RPMI8226 (cell line): ENCODE results near the gene PERM1.
A peak's percentile ranks its signal among the peaks of the same experiment; 100 is the strongest.
"Not testable (repeated sequence)": the region's sequence is repeated elsewhere in the genome, so short reads cannot be mapped to it uniquely, and the experiment has no call there.

Experiments
- DNase-seq: peaks from one replicate; pipeline ENCODE4 v3.0.0-alpha.2; 2015

PERM1 gene

DNA sequence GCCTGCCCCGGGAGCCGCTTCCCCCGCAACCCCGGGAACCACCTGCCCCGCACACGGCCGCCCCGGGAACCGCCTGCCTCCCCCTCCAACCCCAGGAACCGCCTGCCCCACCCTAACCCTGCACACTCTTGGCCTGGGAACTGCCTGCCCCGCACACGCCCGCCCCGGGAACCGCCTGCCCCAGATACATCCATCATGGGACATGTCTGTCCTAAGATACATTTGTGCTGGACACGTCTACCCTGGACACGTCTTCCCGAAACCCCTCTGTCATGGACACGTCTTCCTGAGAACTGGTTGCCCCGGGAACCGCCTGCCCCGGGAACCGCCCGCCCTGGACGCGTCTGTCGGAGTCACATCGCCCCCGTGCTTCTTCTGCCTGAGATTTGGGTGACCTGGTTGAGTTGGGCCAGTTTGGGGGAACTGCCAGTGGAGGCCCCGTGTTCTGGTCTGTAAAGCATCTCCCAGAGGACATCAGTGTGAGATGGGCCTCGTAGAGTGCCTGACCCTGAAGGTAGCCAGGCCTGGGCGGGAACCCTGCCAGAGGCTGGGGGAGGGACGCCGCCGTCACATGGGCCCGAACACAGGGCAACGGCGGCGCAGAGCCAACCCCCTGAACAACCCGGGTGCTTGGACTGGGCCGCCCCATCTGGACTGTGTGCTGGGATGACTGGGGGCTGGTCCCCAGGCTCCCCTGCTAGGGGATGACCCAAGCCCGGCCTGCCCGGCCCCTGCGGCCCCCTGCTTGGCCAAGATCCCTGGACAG is 3.6 kb downstream of the PERM1 start:
- DNase-seq = no peak

DNA sequence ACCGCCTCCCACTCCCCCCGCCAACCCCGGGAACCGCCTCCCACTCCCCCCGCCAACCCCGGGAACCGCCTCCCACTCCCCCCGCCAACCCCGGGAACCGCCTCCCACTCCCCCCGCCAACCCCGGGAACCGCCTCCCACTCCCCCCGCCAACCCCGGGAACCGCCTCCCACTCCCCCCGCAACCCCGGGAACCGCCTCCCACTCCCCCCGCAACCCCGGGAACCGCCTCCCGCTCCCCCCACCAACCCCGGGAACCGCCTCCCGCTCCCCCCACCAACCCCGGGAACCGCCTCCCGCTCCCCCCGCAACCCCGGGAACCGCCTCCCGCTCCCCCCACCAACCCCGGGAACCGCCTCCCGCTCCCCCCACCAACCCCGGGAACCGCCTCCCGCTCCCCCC is 5.1 kb downstream of the PERM1 start:
- DNase-seq = not testable (repeated sequence)

DNA sequence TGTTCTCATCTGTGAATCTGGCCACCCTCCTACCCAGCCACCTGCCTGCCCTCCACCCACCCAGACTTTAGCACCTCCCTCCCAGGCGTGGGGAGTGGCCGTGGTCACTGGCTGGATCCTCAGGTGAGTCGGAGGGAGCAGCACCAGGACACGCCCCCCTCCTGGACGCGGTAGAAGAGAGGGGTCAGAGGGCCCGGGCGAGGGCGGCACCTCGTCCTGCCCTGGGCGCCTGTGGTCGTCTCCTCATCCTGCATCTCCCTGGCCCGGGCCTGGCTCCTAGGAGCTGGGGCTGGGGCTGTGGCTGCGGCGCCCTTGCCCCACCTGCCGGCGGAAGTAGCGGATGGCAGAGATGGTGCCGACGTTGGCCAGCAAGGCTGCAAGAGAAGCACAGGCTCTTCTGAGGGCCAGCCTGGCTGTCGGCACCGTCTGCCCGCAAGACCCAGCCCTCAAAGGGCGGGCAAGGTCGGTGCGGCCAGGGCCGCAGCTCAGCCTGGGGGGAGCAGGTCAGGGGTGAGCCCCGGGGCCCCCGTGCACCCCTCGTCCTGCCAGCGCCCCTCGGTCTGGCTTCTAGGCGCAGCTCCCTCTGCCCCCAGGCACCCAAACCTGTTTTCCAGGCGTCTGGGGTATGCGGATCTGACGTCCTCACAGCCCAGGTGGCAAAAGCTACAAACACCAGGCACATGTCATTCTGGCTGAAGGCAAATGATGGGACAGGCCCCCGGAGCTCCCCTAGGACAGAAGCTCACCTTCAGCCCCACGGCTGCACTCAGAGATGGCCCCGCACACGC is 5.8 kb downstream of the PERM1 start:
- DNase-seq = peak; percentile 87

DNA sequence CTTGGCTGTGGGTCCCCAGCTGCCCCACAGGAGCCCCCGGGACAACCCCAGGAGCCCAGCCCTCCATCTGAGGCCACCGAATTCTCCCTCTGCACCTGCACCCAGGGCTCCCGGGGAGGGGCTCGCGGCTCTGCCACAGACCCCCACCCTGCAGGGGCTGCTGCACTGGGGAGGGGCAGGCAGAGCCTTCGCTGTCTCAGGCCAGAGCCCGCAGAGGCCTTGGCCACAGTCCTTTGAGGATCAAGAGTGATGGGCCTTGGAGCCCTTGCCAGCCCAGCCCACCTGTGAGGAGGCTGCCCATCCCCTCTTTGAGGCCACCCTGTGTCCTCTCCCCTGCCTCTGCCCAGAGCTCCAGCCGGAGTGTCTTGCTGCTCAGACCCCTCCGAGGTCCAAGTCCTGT is 6.5 kb downstream of the PERM1 start:
- DNase-seq = no peak

DNA sequence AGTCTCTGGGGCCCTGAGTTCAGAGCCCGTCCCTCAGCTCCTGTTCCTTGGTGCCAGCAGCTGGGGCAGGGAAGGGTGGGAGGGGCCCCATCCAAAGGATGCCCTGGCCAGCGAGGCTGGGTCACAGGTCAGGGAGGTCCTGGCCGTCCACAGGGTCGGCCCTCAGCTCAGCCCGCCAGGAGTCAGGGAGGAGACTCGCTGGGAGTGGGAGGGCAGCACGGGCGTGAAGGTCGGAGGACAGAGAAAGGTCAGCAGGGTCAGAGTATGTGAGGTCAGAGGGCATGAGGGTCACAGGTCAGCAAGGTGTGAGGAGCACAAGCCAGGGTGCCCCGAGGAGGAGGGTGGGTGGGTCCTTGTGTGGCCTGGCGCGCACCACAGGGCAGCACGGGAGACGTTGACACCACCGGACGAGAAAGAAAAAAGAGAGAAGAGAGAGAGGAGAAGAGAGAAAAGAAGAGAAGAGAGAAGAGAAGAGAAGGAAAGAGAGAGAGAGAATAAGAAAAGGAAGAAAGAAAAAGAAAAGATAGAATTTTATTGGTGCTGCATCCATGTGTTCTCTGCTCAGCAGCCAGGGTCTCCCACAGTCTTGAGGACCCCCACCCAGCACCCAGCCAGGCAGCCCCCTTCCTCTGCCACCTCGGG is 7.1 kb downstream of the PERM1 start:
- DNase-seq = no peak

DNA sequence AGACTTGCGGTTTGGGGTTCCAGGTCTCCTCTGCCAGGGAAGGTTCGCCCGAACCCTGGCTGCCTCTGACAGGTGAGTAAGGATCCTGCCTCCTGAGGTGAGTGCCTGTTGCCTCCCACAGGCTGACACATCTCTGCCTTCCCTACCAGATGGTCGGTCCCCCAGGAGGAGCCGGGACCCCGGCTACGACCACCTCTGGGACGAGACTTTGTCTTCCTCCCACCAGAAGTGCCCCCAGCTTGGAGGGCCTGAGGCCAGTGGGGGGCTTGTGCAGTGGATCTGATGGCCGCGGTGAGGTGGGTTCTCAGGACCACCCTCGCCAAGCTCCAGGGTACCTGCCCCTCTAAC is 7.6 kb downstream of the PERM1 start:
- DNase-seq = no peak

DNA sequence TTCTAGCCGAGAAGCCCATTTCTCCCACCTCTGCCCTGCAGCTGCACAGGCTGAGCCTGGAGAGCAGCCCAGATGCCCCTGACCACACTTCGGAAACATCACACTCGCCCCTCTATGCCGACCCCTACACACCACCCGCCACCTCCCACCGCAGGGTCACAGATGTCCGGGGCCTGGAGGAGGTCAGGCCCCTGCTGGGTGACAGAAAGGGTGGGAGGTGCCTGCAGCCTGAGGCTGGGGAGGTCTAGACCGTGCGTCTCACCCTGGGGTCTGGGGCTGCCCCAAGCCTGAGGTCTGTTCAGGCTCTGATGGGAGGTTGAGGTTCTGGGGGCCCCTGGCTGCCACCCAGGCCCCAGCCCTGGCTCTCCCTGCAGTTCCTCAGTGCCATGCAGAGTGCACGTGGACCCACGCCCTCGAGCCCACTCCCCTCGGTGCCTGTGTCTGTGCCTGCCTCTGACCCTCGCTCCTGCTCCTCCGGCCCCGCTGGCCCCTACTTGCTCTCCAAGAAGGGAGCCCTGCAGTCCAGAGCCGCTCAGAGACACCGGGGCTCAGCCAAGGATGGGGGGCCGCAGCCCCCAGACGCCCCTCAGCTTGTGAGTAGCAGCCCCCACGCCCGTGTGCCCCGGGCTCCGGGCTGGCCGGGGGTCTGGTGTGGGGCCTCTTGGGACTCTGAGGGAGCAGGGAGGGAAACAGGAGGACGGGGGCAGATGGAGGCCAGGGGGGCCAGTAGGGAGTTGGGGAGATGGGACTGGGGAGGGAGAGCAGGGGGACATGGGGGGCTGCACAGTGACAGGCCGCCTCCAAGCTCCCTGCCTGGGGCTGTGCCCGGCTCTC is 8.2 kb downstream of the PERM1 start:
- no peak for DNase-seq

DNA sequence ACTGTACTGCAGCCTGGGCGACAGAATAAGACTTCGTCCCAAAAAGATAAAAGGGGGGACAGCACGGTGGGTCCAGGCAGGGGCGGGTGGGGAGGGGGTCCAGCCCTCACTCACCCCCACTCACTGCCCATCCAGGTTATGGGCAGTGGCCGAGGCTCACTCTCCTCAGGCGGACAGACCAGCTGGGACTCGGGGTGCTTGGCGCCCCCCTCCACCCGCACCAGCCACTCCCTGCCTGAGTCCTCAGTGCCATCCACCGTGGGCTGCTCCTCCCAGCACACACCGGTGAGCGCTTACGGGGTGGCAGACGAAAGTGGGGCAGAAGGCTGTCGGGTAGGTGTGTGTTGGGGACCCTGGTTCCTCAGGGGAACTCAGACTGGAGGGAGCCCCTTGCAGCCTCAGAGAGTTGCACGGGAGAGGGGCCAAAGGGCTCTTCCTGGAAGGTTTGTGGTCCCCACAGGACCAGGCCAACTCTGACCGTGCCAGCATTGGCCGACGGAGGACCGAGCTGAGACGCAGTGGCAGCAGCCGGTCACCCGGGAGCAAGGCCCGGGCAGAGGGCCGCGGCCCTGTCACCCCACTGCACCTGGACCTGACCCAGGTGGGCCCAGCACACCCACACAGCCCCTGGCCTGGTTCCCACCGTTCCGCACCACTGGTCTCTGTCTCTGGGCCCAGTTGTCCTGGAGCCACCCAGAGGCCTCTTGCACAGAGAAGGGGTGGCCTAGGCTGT is 9.0 kb downstream of the PERM1 start:
- no peak for DNase-seq

DNA sequence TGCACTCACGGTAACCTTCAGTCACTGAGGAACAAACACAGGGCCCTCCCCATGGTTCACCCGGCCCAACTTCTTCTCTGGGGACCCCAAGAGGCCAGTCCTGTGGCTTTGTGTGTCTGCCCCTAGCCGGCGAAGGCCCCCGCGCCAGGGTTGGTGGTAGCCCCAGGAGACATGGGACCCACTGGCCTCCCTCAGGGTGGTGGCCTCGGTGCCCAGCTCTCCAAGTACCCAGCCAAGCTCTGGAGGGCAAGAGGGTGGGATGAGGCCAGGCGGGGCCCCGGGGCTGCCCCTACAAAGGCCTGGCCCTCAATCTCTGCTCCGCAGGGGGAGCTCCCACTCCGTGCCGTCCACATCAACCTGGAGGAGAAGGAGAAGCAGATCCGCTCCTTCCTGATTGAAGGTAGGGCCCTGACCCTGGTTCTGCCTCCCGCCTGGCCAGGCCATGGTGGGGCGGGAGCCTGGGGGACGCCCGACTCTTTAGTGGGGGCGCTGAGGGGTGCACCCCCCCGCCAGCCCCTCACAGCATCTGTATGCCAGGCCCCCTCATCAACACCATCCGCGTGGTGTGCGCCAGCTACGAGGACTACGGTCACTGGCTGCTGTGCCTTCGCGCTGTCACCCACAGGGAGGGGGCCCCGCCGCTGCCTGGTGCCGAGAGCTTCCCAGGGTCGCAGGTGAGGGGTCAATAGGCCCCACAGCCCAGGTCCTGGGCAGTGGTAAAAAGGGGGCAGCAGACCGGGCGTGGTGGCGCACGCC is 10.0 kb downstream of the PERM1 start:
- DNase-seq = no peak

DNA sequence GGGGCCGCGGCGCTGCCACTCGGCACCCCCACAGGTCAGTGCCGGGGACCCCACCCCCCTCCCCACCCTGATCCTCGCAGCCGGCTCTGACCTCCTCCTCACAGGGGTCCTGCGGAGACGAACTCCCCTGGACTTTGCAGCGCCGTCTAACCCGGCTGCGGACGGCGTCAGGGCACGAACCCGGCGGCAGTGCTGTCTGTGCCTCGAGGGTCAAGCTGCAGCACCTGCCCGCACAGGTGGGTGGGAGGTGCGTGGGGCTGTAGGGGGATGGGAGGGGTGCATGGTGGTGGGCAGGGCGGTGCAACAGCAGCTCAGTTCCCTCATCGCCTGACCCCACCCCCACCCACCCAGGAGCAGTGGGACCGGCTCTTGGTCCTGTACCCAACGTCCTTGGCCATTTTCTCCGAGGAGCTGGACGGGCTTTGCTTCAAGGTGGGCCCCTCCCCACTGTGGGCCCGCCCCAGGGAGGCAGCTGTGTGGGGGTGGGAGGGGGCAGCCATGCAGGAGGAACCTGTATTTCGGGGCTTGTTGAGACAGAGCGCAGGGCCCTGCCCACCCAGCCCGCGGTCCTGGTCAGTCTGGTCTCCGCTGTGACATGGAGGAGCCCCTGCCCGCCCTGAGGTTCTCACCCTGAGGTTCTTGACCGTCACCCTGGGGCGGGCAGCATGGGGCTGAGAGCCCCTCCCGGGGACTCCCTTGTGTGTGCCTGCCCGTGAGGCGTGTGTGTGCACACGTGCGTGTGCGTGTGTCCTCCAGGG is 10.7 kb downstream of the PERM1 start:
- DNase-seq = no peak

DNA sequence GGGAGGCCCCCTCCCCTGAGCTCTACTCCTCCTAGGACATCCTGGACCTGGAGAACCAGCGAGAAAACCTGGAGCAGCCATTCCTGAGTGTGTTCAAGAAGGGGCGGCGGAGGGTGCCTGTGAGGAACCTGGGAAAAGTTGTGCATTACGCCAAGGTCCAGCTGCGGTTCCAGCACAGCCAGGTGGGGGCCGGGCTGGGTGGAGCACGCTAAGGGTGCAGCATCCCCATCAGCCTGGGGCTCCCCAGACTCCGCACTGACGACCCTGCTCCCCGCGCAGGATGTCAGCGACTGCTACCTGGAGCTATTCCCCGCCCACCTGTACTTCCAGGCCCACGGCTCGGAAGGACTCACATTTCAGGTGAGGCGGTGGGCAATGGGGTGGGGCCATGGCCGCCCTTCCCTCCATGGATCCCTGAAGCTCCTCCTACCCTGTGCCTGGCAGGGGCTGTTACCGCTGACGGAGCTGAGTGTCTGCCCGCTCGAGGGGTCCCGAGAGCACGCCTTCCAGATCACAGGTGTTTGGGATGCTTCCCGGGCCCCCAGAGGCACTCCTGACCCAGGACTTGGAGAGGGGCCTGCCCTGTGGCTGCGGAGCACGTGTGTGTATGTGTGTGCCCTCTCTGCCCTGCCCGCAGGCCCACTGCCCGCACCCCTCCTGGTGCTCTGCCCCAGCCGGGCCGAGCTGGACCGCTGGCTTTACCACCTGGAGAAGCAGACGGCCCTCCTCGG is 11.5 kb downstream of the PERM1 start:
- DNase-seq = no peak

DNA sequence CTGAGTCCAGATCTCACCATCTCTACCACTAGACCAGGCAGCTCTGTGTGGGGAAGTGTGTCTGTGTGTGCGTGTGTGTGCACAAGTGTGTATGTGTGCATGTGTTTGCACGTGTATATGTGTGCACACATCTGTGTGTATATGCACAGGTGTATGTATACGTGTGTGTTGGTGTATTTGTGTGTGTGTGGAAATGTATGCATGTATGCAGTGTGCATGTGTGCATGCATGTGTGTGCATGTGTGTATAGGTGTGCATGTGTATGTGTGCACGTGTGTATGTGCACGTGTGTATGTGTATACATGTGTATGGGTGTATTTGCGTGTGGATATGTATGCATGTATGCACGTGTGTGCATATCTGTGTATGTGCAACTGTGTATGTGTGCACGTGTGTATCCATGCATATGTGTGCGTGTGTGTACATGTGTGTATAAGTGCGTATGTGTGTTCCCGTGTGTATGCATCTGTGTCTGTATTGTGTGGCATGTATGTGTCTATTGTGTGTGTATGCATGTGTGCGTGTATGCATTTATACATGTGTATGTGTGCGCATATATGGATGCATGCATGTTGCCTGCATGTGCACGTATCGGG is 12.5 kb downstream of the PERM1 start:
- DNase-seq = no peak

DNA sequence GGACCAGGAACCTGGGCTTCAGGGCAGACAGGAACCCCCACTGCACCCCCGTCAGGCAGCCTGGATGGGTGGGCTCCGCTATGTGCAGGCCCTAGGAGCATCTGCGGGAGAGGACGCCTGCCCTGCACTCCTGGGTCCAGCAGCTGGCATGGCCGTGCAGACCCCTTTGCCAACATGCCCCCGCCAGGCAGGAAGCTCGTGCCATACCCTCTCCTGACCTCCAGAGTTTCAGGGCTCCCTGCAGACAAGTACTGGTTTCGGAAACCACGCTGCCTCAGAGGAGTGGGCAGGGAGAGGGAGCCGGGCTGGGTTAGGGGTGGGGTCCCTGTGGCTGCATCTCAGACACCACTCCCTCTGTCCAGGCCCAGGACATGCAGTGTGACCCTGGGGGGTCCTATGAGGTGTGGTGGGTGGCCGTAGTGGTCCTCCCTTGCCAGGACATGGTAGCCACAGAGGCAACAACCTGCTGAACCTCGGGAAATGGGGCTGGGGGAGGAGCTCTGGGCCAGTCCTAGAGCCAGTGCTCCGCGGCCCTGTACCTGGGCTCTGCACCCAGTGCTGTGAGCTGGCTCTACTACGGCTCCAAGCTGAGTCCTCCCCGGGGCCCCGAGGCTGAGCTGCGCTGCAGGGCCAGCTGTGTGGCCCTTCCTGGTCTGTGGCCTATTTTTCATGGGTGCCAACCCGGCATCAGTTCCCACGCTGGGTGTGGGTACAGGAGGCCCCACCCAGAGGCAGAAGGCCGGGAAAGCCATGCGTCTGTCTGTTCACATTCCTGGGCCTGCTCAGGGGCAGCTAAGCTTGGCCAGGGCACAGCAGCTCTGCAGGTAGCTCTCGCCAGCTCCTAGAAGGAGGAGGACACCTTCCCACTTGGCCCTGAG is 14.2 kb downstream of the PERM1 start:
- DNase-seq = no peak

DNA sequence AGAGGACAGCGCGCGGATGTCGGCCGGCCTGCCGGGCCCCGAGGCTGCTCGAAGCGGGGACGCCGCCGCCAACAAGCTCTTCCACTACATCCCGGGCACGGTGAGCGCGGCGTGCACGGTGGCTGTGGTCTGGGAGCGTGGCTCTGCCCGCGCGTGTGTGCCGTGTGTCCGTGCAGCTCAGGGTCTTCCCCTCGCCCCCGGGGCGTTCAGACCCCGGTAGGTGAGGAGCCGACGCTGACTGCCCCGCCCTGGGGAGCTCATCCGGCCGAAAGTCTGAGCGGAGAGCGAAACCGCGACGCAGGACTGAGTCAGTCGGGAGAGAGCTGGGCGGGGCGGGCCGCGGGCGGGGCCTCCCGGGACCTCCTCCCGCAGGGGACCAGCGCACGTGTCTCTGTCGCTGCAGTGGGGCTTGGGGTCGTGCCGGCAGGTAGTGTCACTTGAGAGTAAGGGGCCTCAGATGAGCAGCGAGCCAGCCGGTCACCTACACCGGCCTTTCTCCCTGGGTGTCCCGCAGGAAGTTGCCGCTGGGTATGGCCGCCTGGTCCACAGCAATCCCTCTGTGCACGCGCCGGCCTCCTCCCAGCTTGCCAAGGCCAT is 15.1 kb downstream of the PERM1 start:
- DNase-seq = peak; percentile 92

DNA sequence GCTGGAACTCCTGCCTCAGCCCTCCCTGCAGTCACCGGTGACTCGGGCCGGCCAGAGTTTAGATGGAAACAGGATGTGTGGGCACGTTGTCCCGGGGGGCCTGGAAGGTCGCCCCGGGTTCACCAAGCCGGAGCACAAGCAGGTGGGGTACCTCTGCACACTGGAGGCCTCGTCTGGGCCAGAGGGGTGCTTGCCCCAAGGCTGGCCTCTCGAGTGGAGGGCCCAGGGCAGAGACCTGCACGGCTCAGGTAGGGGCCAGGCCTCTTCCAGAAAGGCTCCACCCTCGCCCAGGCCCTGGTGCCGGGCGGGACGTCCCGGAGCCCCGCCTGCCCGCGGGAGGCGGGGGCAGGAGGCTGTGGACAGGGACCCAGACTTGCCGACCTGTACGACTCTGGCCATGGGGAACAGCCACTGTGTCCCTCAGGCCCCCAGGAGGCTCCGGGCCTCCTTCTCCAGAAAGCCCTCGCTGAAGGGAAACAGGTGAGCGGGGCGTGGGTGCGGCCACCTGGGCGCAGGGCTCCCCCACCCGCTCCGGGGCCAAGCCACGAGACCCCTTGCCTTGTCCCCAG is 15.7 kb downstream of the PERM1 start, which contains the start of gene PLEKHN1:
TSS of gene PLEKHN1 (plus strand) at position 348 of the 569 bp plus-strand sequence. CDS start at position 398, 50 bp downstream.
- DNase-seq = peak; percentile 89

DNA sequence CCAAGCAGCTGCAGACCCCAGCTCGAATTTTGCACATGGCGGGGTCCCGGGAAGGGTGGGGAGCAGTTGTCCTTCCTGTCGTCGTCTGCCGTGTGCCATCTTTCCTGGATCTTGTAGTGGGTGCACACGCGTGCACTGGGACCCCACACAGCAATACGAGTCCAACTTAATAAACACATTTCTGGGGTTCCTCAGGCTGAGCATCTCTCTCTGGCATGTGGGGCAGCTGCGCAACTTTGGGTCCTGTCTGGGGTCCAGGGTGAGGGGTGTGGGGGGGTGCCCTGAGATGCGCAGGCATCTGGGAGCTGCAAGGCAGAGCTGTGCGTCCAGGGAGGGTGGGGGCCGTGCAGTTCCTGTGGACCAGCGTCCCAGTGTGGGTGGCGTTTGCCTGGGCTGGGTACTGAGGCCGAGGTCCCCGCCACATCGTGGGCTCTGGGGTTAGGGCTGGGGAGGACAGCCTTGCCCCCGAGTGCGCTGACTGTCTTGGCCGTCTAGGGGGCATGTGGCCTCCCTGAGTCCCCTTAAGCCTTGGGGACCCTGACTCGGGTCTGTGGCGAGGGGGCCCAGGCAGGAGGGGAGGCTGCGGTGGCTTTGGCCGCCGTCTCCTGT is 16.3 kb downstream of the PERM1 start:
- no peak for DNase-seq
